AG10803 (cell line): ENCODE results near the gene PTPRA.

Source experiments
- DNase-seq: peaks from one replicate; pipeline ENCODE4 v3.0.0; 2010; ENCODE audit warnings: low read depth
- H3K4me3 ChIP-seq: 2 replicates; pipeline ENCODE4 v1.5.1; 2011; ENCODE audit warnings: mild to moderate bottlenecking, low read length, control low read depth
- CTCF ChIP-seq: conservative IDR thresholded peaks from 2 replicates; pipeline ENCODE4 v1.5.1; 2011; ENCODE audit warnings: mild to moderate bottlenecking, low read length, control low read depth, inconsistent platforms

PTPRA gene

GRCh38 chr20:2981646-2982045 lies 108.4 kb downstream of the PTPRA start:
- TF ChIP-seq CTCF = no peak
- no peak overlapping the region for H3K4me3 ChIP-seq
- DNase-seq = no peak

- no peak overlapping the region for H3K4me3 ChIP-seq
- DNase-seq = no peak
- TF ChIP-seq CTCF = no peak
Observed at GRCh38 chr20:2983508-2983907, 110.2 kb downstream of the PTPRA start.

- no peak for TF ChIP-seq CTCF
- no peak overlapping the region for H3K4me3 ChIP-seq
- DNase-seq = no peak
Observed at GRCh38 chr20:2984028-2984501, 110.8 kb downstream of the PTPRA start.

- H3K4me3 ChIP-seq = no peak overlapping the region
- DNase-seq = peak; percentile 55
- TF ChIP-seq CTCF = no peak
Observed at GRCh38 chr20:2984956-2985661, 111.8 kb downstream of the PTPRA start.

GRCh38 chr20:2986466-2986865 lies 113.2 kb downstream of the PTPRA start:
- DNase-seq = peak; percentile 66
- TF ChIP-seq CTCF = no peak

GRCh38 chr20:2987861-2988260 lies 114.6 kb downstream of the PTPRA start:
- DNase-seq = no peak
- no peak for TF ChIP-seq CTCF
- H3K4me3 ChIP-seq = no peak overlapping the region

More at GRCh38 chr20:2986466-2986865, 113.2 kb downstream of the PTPRA start:
- H3K4me3 ChIP-seq = no peak overlapping the region

- no peak overlapping the region for H3K4me3 ChIP-seq
- TF ChIP-seq CTCF = no peak
- no peak for DNase-seq
Observed at GRCh38 chr20:2991532-2991931, 118.3 kb downstream of the PTPRA start.
